Stimulated activated CD4-positive, alpha-beta T cell treated with anti-CD3 and anti-CD28 coated beads, Interleukin-2, amount 100 ng/mL, for 24 hours (primary cell): ENCODE measurements around the gene NEK5.
"Not testable (repeated sequence)": the region's sequence is repeated elsewhere in the genome, so short reads cannot be mapped to it uniquely, and the experiment has no call there.

Experiments
- DNase-seq, 2 donors: peaks; one replicate each; pipeline ENCODE4 v3.0.0-alpha.2; 2020

The NEK5 gene

GRCh38 chr13:52128714-52129700, at the start of gene NEK5:
Gene NEK5 (minus strand): TSS chr13:52129073. CDS start chr13:52127482, 1,591 bp downstream.
- DNase-seq: peak; percentile 58 to 72

- no peak for DNase-seq
These were observed 48.4 kb upstream of the NEK5 start for GRCh38 chr13:52177276-52177675.

DNA sequence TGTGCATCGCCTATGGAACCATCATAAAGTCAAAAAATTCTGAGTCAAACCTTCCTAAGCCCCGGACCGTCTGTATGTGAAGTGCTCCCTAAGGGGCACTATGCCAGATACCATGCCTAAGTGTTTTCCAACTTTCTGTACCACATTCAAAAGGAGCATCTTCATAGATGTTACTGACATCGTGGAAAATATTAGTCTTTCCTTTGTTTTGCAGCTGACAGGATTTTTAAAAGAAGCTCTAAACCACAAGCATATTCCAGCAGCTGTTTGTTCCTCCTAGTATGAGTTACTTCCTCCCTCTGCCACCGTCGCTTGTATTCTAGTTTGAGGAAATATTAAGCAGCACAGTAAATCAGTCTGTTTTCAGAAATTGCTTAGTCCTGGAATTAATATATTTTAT, 45.1 kb upstream of the NEK5 start:
- not testable (repeated sequence) for DNase-seq

DNA sequence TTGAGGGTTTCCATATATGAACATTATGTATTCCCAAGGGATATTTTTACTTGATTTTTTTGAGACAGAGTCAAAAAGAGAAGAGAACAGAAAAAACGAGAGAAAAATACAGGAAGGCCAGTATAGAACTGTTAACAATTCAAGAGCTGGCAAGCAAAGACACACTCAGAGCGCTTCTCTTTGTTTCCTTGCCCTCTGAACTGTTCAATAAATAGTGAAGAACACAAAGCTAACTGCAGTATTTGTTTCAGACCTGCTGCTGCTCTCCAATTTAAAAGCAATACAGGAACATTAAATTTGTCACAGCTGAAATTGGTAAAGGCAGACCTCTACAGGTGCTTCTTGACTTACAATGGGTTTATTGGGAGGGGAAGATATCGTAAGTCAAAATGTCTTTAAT, 44.5 kb upstream of the NEK5 start:
- DNase-seq: no peak

GRCh38 chr13:52171686-52172085, 42.8 kb upstream of the NEK5 start:
- not testable (repeated sequence) for DNase-seq

- not testable (repeated sequence) for DNase-seq
These were observed 42.0 kb upstream of the NEK5 start for GRCh38 chr13:52170828-52171391.

GRCh38 chr13:52169839-52170238, 41.0 kb upstream of the NEK5 start:
- DNase-seq: no peak

DNA sequence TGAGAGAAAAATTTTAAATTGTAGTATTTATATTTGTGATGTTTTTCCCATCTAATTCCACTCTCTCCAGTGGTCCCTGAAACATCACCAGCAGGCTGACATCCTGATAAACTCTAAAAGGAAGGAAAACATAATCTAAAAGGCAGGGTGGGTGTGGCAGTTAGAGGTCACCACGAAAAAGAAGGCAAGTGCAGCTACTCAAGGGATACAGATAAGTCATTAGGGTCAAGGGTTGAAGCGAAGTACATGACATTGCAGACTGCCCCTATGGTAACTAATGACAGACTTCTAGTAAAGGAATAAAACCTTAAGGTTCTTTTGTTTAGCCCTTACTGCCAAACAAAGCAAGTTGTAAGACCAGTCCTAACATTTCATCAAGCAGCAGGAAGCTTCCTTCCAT, 36.5 kb upstream of the NEK5 start:
- no peak for DNase-seq

- no peak for DNase-seq
These were observed 36.1 kb upstream of the NEK5 start for GRCh38 chr13:52164989-52165388.

- not testable (repeated sequence) for DNase-seq
These were observed 35.0 kb upstream of the NEK5 start for GRCh38 chr13:52163878-52164277.

GRCh38 chr13:52162279-52163101, 33.6 kb upstream of the NEK5 start:
- DNase-seq: no peak

GRCh38 chr13:52161181-52161646, 32.3 kb upstream of the NEK5 start:
- DNase-seq: no peak

GRCh38 chr13:52160506-52160905, 31.6 kb upstream of the NEK5 start:
- no peak for DNase-seq

DNA sequence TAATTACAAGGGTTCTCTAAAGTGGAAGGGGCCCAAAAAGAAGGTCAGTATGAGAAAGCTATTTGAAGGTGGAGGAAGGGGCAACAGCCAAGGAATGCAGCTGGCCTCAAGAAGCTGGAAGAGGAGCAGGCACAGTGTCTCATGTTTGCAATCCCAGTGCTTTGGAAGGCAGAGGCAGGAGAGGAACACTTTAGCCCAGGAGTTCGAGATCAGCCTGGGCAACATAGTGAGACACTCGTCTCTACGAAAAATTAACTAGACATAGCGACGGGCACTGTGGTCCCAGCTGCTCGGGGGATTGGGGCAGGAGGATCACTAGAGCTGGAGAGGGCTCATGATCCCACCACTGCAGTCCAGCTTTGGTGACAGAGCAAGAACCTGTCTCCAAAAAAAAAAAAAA, 31.2 kb upstream of the NEK5 start:
- DNase-seq: no peak

GRCh38 chr13:52159159-52159982, 30.5 kb upstream of the NEK5 start, which contains the start of gene NEK3:
Gene NEK3 (minus strand): TSS chr13:52159597. CDS start chr13:52156191, 3,406 bp downstream.
- peak; percentile 60 to 62 for DNase-seq

DNA sequence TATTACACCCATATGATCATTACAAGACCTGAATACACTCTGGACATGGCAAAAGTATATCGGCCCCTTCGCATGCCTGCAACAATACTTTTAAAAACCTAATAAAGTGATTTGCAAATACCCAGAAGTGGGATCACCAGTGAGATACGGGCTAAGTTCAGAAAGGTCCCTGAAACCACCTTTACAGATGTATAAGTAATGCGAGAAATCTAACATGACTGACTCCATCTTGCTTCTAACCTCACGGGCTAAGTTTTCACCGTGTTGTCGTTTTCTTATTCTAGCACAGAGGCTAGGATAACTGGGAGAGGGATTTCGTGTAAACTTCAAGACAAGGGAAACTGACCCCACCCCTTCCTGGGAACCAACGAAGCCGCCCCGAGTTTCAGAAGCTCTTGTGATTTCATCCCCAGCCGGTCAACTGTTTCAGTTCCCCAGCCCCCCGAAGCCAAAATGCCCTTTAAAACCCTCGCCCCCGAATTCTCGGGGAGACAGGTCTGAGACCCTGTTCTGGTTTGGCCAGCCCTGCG, 29.8 kb upstream of the NEK5 start:
- peak in 1 of 2 donors; percentile 19 for DNase-seq

GRCh38 chr13:52156724-52157261, 27.9 kb upstream of the NEK5 start:
- no peak for DNase-seq

DNA sequence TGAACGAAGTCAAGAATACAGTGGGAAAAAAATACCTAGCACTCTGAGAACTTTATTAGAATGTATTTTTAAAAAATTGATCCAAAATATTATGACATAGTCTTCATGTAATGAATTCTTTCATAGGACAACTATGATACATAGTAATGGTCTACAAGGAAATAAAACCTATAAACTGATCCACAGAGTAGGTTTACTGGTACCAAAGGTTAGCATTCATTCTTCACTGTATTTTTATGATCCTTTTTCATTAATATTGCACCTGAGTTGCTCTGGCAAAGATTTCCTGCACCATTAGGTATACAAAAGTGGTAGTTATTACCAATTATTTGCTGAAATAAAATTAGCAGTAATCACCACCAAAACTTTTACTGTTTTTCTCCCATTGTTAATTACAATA, 26.3 kb upstream of the NEK5 start:
- no peak for DNase-seq

DNA sequence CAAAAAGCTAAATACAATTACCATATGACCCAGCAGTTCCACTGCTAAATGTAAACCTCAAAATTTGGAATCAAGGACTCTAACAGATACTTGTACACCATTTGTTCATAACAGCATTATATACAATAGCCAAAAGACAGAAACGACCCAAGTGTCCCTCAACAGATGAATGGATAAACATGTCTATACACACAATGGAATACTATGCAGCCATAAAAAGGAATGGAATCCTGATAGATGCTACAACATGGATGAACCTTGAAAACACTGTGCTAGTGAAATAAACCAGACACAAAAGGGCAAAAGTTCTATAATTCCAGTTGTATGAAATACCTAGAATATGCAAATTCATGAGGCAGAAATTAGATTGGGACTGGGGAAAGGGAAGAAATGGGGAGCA, 18.4 kb upstream of the NEK5 start:
- DNase-seq: no peak

GRCh38 chr13:52141299-52141698, 12.4 kb upstream of the NEK5 start:
- DNase-seq: no peak

DNA sequence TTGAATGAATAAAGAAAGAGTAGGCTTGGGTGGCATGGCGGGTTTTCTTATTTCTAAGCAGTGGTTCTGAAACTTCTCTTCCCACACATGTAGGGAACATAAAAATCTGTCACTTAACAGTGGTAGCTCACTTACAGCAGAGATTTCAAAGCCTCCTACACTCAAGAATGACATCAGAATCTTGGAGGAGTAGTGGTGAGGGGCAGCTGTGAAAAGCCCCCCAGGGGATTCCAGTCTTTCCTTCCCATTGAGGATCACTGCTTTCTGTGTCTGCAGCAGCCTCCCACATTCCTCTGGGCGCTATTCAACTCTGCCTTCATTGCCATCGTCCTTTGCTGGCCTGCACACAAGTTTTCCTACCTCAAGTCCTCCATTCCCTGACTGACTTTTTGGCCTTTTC, 8.6 kb upstream of the NEK5 start:
- no peak for DNase-seq

DNA sequence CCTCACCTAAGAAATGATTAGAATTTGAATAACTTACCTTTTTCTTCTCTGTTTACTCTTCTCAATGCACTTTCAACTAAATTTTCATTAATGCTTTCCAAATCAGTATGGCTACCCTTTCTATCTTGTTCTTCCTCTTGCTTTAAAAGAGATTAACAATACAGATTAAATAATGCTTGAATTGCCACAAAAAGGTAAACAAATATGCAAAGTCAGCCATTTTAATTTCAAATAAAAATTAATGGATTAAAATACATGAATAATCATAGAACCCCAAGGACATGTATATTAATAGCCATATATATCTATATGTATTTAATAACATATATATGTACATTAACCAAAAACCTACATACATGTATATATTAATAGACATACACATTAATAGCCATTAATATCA, 7.9 kb upstream of the NEK5 start:
- no peak for DNase-seq
